Neural crest cell (in vitro differentiated cells): ENCODE results near the gene BIN1. TPM values are rescaled to one million over a fixed set of nuclear protein-coding genes. Genes with fewer than 3 reads are reported as not detected.

Source experiments
- DNase-seq: peaks from one replicate; pipeline ENCODE4 v3.0.0; 2021; ENCODE audit warnings: low read depth, mixed read lengths, low spot score
- H3K27ac Mint-ChIP-seq: one replicate; pipeline ENCODE4 v1.8.0; 2021; ENCODE audit warnings: mild to moderate bottlenecking, mixed read lengths; ENCODE audit not compliant: unreplicated experiment
- H3K27me3 Mint-ChIP-seq: 2 replicates; pipeline ENCODE4 v1.8.0; 2021; ENCODE audit warnings: low read depth, mild to moderate bottlenecking, mixed read lengths
- H3K36me3 Mint-ChIP-seq: 2 replicates; pipeline ENCODE4 v1.8.0; 2021; ENCODE audit warnings: low read depth, mild to moderate bottlenecking, mixed read lengths
- H3K4me1 Mint-ChIP-seq: 2 replicates; pipeline ENCODE4 v1.8.0; 2021; ENCODE audit warnings: mixed read lengths
- H3K4me3 Mint-ChIP-seq: one replicate; pipeline ENCODE4 v1.8.0; 2021; ENCODE audit warnings: mild to moderate bottlenecking, mixed read lengths
- H3K9me3 Mint-ChIP-seq: 2 replicates; pipeline ENCODE4 v1.8.0; 2021; ENCODE audit warnings: mixed read lengths
- total RNA-seq: library from RNA; stranded (reverse); gene quantifications from 2 replicates; pipeline ENCODE4 v1.2.1, GENCODE V29; 2021
- TF ChIP-seq, protein P1 (sequence below): fragments of 200-600 bp; sonication (generic); conservative IDR thresholded peaks from 2 replicates; pipeline ENCODE4 v1.5.0; 2021; ENCODE audit warnings: antibody characterized with exemption, mild to moderate bottlenecking

The BIN1 gene
- total RNA-seq, 1 donor from 2014 or later: 67.7 TPM

DNA sequence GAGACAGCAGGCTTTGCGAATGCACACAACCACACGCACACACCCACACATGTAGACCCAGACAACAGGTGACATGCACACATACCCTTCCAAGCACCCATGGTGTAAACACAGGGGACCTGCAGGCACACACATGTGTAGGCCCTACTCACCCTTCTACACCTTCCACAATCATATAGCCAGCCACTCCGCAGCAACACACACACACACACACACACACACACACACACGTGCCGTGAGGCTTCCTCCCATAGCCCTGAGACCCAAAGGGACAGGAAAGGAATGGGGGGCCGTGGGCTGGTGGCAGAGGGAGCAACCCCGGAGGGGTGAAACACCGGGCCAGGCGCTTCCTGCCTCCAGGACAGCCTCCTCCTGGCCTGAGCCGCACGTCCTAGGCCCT lies 37.4 kb downstream of the BIN1 start:
- Mint-ChIP-seq H3K9me3 (no peaks in the 10 kb centered on the region), H3K36me3 (no peaks in the 10 kb centered on the region), H3K27ac (peak overlapping the region; percentile 71), H3K27me3 (no peaks in the 10 kb centered on the region), H3K4me1 (peaks cover 17% of the 10 kb centered on the region), H3K4me3 (no peak overlapping the region)
- TF ChIP-seq, protein P1, sequence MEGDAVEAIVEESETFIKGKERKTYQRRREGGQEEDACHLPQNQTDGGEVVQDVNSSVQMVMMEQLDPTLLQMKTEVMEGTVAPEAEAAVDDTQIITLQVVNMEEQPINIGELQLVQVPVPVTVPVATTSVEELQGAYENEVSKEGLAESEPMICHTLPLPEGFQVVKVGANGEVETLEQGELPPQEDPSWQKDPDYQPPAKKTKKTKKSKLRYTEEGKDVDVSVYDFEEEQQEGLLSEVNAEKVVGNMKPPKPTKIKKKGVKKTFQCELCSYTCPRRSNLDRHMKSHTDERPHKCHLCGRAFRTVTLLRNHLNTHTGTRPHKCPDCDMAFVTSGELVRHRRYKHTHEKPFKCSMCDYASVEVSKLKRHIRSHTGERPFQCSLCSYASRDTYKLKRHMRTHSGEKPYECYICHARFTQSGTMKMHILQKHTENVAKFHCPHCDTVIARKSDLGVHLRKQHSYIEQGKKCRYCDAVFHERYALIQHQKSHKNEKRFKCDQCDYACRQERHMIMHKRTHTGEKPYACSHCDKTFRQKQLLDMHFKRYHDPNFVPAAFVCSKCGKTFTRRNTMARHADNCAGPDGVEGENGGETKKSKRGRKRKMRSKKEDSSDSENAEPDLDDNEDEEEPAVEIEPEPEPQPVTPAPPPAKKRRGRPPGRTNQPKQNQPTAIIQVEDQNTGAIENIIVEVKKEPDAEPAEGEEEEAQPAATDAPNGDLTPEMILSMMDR: no peak
- no peak for DNase-seq

DNA sequence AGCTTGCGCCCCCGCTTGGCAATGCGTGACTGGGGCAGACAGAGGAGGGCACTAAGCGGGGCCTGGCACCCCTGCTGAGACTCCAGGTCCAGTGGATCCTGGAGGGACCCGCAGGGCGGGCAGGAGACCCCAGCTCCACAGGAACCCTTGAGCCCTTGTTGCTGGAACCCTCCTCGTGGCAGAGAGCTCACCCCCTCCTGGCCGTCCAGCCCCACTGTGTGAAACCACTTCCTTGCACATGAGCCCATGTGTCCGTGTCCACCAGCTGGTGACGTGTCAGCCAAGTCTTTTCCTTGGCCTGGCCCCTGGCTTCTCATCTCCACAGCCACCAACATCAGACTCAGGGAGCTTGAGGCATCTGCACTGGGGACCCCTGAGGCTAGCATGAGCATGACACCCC lies 38.0 kb downstream of the BIN1 start:
- peaks cover 17% of the 10 kb centered on the region for H3K4me1 Mint-ChIP-seq
- no peaks in the 10 kb centered on the region for H3K27me3 Mint-ChIP-seq
- no peak overlapping the region for H3K27ac Mint-ChIP-seq
- H3K36me3 Mint-ChIP-seq: no peaks in the 10 kb centered on the region
- TF ChIP-seq, protein P1: no peak
- H3K9me3 Mint-ChIP-seq: no peaks in the 10 kb centered on the region
- no peak overlapping the region for H3K4me3 Mint-ChIP-seq
- no peak for DNase-seq

DNA sequence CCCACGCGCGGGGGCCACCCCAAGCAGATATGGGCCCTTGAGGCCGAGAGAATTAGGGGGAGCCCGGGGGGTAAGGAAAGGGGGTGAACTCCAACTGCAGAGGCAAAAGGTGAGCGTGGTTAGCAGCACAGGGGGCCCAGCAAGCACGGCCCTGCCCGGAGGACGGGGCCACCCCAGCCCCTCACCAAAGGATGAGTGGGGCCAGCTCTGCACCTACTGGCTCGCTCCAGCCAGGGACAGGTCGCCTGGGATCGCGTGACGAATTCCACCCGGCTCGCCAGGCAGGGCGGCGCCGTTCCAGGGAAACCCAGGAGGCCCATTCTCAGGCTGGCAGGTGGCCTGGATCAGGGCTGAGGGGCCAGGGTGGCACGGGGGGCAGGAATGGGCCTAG lies 38.6 kb downstream of the BIN1 start:
- no peak overlapping the region for H3K27ac Mint-ChIP-seq
- no peaks in the 10 kb centered on the region for H3K9me3 Mint-ChIP-seq
- no peaks in the 10 kb centered on the region for H3K36me3 Mint-ChIP-seq

DNA sequence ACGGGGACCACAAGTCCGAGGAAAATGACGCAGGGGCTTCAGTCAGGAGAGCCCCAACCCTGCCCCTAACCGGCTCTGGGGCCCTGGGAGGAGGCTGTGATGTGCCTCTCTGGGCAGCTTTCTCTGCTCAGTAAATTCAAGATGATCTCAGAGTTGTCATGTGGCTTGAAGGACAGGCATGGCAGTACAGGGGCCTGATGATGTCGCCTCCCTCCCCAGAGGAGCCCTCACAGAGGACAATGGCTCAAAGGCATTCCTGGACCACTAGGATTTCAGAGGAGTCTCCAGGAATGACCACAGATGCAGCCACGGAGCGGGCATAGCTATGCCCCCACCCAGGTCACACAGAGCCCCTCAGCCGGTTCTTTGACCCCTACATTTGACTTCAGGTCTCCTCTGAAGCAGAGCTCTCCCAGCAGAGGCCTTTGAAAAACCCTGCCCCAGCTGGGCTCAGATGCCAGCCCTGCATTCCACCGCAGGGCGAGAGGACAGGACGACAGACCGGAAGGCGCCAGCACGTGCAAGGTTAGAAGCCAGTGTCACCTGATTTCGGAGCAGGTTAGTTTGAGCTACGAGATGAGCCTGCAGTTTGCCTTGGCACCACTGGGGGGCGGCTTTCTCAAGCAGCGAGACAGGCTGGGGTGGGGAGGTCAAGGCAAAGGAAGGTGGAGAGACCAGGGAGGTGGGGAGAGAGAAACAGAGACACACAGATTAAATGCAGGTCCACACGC lies 39.2 kb downstream of the BIN1 start:
- TF ChIP-seq, protein P1: peak; percentile 72
- Mint-ChIP-seq H3K27ac (peak overlapping the region; percentile 27), H3K4me3 (no peak overlapping the region), H3K9me3 (no peaks in the 10 kb centered on the region), H3K27me3 (no peaks in the 10 kb centered on the region), H3K36me3 (no peaks in the 10 kb centered on the region), H3K4me1 (peaks cover 17% of the 10 kb centered on the region)
- DNase-seq: peak; percentile 49

More for the DNA sequence above, 38.6 kb downstream of the BIN1 start:
- H3K27me3 Mint-ChIP-seq: no peaks in the 10 kb centered on the region
- H3K4me1 Mint-ChIP-seq: peaks cover 17% of the 10 kb centered on the region
- TF ChIP-seq, protein P1: no peak
- DNase-seq: no peak
- no peak overlapping the region for H3K4me3 Mint-ChIP-seq

DNA sequence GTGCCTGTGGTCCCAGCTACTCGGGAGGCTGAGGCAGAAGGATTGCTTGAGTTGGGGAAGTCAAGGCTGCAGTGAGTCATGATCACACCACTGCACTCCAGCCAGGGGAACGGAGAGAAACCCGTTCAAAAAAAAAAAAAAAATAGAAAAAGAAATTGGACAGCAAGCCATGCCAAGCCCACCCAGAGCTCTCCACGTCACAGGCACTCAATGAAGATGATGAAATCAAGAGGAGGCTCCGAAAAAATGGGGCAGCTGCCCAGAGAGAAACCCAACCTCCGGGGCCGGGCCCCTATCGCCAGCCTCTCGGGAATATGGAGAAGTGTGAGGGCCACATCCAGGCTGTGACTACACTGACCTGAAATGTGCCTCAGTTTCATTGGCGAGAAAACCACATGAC lies 40.0 kb downstream of the BIN1 start:
- H3K27ac Mint-ChIP-seq: peak overlapping the region; percentile 84
- H3K4me3 Mint-ChIP-seq: no peak overlapping the region
- H3K9me3 Mint-ChIP-seq: no peaks in the 10 kb centered on the region
- H3K4me1 Mint-ChIP-seq: peaks cover 12% of the 10 kb centered on the region
- TF ChIP-seq, protein P1: no peak
- DNase-seq: no peak
- peaks cover 2% of the 10 kb centered on the region for H3K36me3 Mint-ChIP-seq
- no peaks in the 10 kb centered on the region for H3K27me3 Mint-ChIP-seq
